Endodermal cell (in vitro differentiated cells): ENCODE data around the gene SFTPD. TPM values are rescaled to one million over a fixed set of nuclear protein-coding genes. Genes with fewer than 3 reads are reported as not detected.

Source experiments
- DNase-seq: peaks from one replicate; pipeline ENCODE4 v3.0.0-alpha.2; 2017
- H3K27ac ChIP-seq: 2 replicates; pipeline ENCODE4 v1.5.1; 2013; ENCODE audit warnings: mild to moderate bottlenecking, low read depth, low read length, moderate library complexity
- H3K27me3 ChIP-seq: 2 replicates; pipeline ENCODE4 v1.6.1; 2013; ENCODE audit warnings: mild to moderate bottlenecking, low read length, moderate library complexity; ENCODE audit not compliant: insufficient read depth, control insufficient read depth, poor library complexity, severe bottlenecking
- H3K36me3 ChIP-seq: 2 replicates; pipeline ENCODE4 v1.7.0; 2013; ENCODE audit warnings: mild to moderate bottlenecking, low read length, moderate library complexity; ENCODE audit not compliant: control insufficient read depth, insufficient read depth
- H3K4me1 ChIP-seq: one replicate; pipeline ENCODE4 v1.7.0; 2013; ENCODE audit warnings: low read length; ENCODE audit not compliant: control insufficient read depth, insufficient read depth
- H3K4me3 ChIP-seq: 2 replicates; pipeline ENCODE4 v1.5.1; 2013; ENCODE audit warnings: mild to moderate bottlenecking, low read length, moderate library complexity
- H3K9ac ChIP-seq: 2 replicates; pipeline ENCODE4 v1.6.1; 2013; ENCODE audit warnings: mild to moderate bottlenecking, low read length, moderate library complexity; ENCODE audit not compliant: poor library complexity, severe bottlenecking; ENCODE audit errors: extremely low read depth
- H3K9me3 ChIP-seq: 2 replicates; pipeline ENCODE4 v1.6.1; 2013; ENCODE audit warnings: mild to moderate bottlenecking, low read length, moderate library complexity; ENCODE audit not compliant: control insufficient read depth
- H3K27ac Mint-ChIP-seq: 2 replicates; pipeline ENCODE4 v1.8.0; 2020; ENCODE audit warnings: mixed read lengths
- H3K27me3 Mint-ChIP-seq: 2 replicates; pipeline ENCODE4 v1.8.0; 2021; ENCODE audit warnings: mild to moderate bottlenecking, mixed read lengths; ENCODE audit not compliant: insufficient read depth
- H3K36me3 Mint-ChIP-seq: 2 replicates; pipeline ENCODE4 v1.8.0; 2020; ENCODE audit warnings: low read depth, mixed read lengths
- H3K4me1 Mint-ChIP-seq: 2 replicates; pipeline ENCODE4 v1.8.0; 2020; ENCODE audit warnings: mixed read lengths
- H3K4me3 Mint-ChIP-seq: 2 replicates; pipeline ENCODE4 v1.8.0; 2020; ENCODE audit warnings: mild to moderate bottlenecking, moderate library complexity, mixed read lengths
- H3K9me3 Mint-ChIP-seq: 2 replicates; pipeline ENCODE4 v1.8.0; 2020; ENCODE audit warnings: mild to moderate bottlenecking, mixed read lengths
- CTCF ChIP-seq: fragments of 200-600 bp; sonication (generic); conservative IDR thresholded peaks from 2 replicates; pipeline ENCODE4 v1.5.0; 2021; ENCODE audit warnings: antibody characterized with exemption, mild to moderate bottlenecking
- WGBS, 2 experiments: methylation state at CpG; one replicate each; pipeline versions ENCODE4 v1.1.5 to v1.1.7; 2013; ENCODE audit warnings: missing lambda C conversion rate in 2 of 2, mixed read lengths in 1 of 2; ENCODE audit not compliant: insufficient coverage in 1 of 2, insufficient read length in 1 of 2; 5-methylcytosine and 5-hydroxymethylcytosine counted together
- total RNA-seq, 2 donors: library from RNA; stranded (reverse); fragmentation: NEBNext Ultra II Directional in 1 of 2; extraction: Animal tissue kit (Norgen Biotek cat#: 25700) in 1 of 2; gene quantifications; 2 replicates in 1 of 2; 3 replicates in 1 of 2; pipeline ENCODE4 v1.2.1, GENCODE V29; 2021

Gene SFTPD
- total RNA-seq, 2 donors from 2014 or later: 0.42 to 0.86 TPM

- 100% methylated on average over 1 of the region's 1 CpG for WGBS, 2 experiments
- H3K27ac Mint-ChIP-seq: no peak overlapping the region
- peaks cover under 1% of the 10 kb centered on the region for H3K9me3 Mint-ChIP-seq
- H3K27me3 Mint-ChIP-seq: peaks cover 25% of the 10 kb centered on the region
- Histone ChIP-seq H3K27ac (no peak overlapping the region), H3K27me3 (peaks cover 22% of the 10 kb centered on the region), H3K9ac (no peak overlapping the region), H3K4me1 (no peaks in the 10 kb centered on the region), H3K36me3 (no peaks in the 10 kb centered on the region), H3K9me3 (no peaks in the 10 kb centered on the region), H3K4me3 (no peak overlapping the region)
- H3K36me3 Mint-ChIP-seq: peaks cover 2% of the 10 kb centered on the region
- no peak for DNase-seq
- TF ChIP-seq CTCF: no peak
- H3K4me1 Mint-ChIP-seq: peaks cover 2% of the 10 kb centered on the region
- H3K4me3 Mint-ChIP-seq: no peak overlapping the region
Observed at GRCh38 chr10:79932307-79932706, 16.6 kb downstream of the SFTPD start.

- Histone ChIP-seq H3K9me3 (no peaks in the 10 kb centered on the region), H3K27ac (no peak overlapping the region), H3K4me3 (no peak overlapping the region), H3K9ac (no peak overlapping the region), H3K4me1 (no peaks in the 10 kb centered on the region), H3K27me3 (peaks cover 22% of the 10 kb centered on the region), H3K36me3 (no peaks in the 10 kb centered on the region)
- Mint-ChIP-seq H3K27me3 (peaks cover 26% of the 10 kb centered on the region), H3K9me3 (peaks cover 12% of the 10 kb centered on the region), H3K36me3 (peaks cover 11% of the 10 kb centered on the region), H3K4me3 (no peak overlapping the region), H3K4me1 (peaks cover 2% of the 10 kb centered on the region), H3K27ac (no peak overlapping the region)
- DNase-seq: peak; percentile 17
- 53 to 77% methylated on average over 2 of the region's 2 CpGs for WGBS, 2 experiments
- no peak for TF ChIP-seq CTCF
Observed at GRCh38 chr10:79930751-79931150, 18.2 kb downstream of the SFTPD start.

GRCh38 chr10:79930267-79930666 lies 18.6 kb downstream of the SFTPD start:
- Mint-ChIP-seq H3K4me3 (no peak overlapping the region), H3K4me1 (peaks cover 2% of the 10 kb centered on the region), H3K9me3 (peaks cover 12% of the 10 kb centered on the region), H3K36me3 (peaks cover 9% of the 10 kb centered on the region), H3K27ac (no peak overlapping the region), H3K27me3 (peaks cover 26% of the 10 kb centered on the region)
- WGBS, 2 experiments: 86 to 90% methylated on average over 2 of the region's 4 CpGs
- Histone ChIP-seq H3K4me3 (no peak overlapping the region), H3K27me3 (peaks cover 22% of the 10 kb centered on the region), H3K9ac (no peak overlapping the region), H3K9me3 (no peaks in the 10 kb centered on the region), H3K4me1 (no peaks in the 10 kb centered on the region), H3K27ac (no peak overlapping the region), H3K36me3 (no peaks in the 10 kb centered on the region)
- TF ChIP-seq CTCF: no peak
- DNase-seq: peak; percentile 34
